Activated effector memory CD4-positive, alpha-beta T cell treated with Interleukin-2 at 50 U/mL for 16 hours (primary cell): ENCODE results near the gene CCL4.

Experiments
- DNase-seq: peaks from one replicate; pipeline ENCODE4 v3.0.0-alpha.2; 2020

Gene CCL4

DNA sequence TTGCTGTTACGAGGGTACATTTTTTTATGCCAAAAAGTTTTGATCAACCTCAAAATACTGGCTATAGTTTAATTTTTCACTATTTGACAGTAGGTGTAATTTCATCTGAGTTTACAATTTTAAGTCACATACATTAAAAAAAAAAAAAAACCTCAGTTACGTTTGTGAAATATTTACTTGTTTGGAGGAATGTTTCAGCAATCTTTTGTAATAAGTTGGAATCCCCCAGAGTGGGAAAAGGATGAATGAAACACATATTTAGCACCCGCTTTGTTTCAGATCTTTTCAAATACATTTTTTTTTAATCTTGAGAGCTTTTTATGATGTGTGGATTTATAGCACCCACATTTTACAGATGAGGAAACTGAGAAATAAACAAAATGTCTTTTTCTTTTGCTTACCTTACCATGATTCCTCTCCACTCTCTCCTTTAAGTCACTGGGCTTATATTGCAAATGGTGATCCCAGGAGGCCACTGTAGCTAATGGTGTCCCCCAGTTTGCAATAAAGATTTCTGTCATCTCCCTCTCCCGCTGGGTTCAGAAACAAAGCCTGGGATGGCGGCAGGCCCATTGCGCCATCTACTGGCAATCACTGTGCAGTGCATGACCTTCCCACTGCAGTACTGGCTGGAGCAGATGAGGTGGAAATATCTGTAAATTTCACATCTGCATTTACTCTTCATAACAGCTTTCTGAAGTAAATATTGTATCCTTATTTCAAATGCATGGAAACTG, 45.1 kb downstream of the CCL4 start:
- peak; percentile 53 for DNase-seq

DNA sequence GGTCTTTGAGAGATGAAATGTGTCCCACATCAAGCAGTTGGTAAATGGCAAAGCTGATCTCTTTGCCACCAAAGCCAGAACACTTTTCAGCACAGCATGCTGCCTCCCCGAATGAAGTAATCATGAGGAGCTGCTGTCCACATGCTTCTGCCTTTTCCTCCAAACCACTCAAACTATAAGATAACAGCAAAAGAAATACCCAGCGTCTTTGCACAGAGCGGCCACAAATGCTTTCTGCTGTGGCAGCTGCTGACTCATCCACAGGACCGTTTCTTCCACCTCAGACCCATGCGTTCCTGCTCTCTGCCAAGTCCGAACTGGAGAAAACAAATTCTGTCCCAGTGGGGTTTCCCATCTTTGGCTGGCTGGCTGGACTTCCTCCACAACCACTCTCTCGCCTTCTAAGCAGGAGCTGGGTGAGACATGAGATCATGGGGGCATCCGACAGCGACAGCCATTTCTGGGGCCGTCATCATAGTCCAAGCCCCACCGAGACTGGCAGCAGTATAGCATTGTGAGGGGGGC, 45.7 kb downstream of the CCL4 start:
- DNase-seq, result no peak

DNA sequence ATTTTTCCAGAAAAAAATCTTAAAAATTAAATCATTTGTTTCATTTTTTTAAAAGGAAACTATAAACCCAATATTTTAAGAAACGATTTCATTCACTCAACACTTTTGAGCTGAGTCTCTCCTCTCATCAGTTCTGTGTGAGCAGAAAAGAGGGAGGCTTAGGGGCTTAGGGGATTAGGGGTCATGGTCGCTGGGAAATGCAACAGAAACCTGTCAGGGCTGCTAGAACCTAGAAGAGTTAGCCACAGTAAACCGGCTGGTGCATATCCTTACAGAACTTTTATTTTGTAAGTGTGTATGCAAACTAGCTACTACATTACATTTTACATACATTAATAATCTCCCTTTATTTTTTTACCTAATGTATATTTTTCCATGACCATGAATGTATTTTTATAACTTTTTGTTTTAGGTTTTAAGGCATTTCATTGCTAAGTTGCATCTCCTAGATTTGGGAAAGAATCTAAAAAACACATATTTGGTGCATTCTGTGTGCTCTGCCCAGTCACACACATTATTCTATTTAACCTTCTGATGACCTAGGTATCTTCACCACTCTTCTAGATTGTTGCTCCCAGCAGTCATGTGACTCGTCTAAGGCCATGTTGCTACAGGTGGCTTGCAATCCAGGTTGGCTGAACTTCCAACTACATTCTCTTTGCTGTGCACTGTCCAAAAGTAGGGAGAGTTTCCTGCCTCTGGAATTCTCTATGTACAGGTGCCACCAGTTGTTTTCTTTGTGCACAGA, 48.4 kb downstream of the CCL4 start:
- DNase-seq, result no peak

DNA sequence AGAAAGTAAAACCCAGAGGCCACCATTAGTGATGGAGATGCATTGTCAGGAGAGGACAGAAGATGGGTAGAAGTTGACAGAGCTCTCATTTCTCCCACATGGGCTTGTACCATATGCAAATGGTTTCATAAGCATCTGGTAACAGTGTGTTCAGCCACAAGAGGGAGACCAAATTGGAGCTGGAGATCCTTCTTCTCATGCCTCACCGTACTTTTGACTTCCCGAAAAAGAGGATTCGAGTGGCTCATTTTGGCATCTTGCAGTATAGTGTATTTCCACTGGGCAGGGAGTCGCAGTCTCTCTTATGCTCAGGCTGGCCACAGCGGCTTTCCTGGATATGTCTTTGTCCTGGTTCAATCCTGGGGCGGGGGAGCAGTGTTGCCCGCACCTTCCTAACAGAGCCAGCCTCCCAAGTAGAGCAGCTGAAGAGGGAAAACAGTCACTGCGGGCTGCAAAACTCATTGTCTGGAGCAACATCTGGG, 49.1 kb downstream of the CCL4 start:
- DNase-seq, result no peak

DNA sequence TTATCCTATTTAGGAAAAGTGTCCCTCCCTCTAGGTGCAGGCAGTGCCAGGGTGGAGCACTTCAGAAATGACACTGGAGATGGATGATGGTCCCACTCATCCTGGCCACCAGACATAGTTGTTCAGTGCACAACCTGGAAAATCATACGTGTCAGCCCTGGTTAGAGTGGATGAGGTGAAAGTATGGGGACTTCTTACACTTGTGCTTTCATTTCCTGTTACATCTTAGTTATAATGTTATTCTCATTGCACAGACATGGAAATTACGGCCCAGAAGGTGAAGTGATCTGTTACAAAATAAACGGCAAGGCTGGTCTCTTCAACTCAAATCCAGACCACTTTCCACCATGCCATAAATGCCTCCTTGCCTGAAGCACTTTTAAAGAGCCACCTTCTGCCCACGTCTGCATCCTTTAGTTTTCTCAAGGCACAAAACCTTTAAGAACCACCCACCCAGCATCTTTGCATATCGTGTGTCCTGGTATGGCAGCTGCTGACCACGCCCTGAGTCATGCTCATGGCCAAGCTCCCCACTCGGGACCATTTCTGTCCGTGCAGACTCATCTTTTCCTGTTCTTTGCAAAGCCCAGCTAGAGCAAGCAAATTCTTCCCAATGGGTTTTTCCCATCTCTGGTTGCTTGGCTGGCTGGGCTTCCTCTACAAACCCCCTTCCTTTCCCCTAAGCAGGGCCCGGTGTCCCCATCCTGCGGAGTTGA, 50.4 kb downstream of the CCL4 start:
- DNase-seq, result no peak
